ENCODE measurements around the gene LDLRAP1.

- TF ChIP-seq CTCF (IDR thresholded peaks at IDR 0.05): no peak
- no peak for TF ChIP-seq POLR2AphosphoS5 (IDR thresholded peaks at IDR 0.05)
- TF ChIP-seq POLR2A (IDR thresholded peaks at IDR 0.05): no peak
Measured at GRCh38 chr1:25554886-25555752, 11.7 kb downstream of the LDLRAP1 start.

Data from sigmoid colon (tissue), 4 donors.